ENCODE data around the gene SLC39A5. TPM values are rescaled to one million over a fixed set of nuclear protein-coding genes. Genes with fewer than 3 reads are reported as not detected.
A peak's percentile ranks its signal among the peaks of the same experiment; 100 is the strongest.
"Not testable (repeated sequence)": the region's sequence is repeated elsewhere in the genome, so short reads cannot be mapped to it uniquely, and the experiment has no call there.

SLC39A5 gene
- total and polyA plus RNA-seq, 8 donors, result 0.15 to 450 (median 8.0) TPM; not detected in 3

DNA sequence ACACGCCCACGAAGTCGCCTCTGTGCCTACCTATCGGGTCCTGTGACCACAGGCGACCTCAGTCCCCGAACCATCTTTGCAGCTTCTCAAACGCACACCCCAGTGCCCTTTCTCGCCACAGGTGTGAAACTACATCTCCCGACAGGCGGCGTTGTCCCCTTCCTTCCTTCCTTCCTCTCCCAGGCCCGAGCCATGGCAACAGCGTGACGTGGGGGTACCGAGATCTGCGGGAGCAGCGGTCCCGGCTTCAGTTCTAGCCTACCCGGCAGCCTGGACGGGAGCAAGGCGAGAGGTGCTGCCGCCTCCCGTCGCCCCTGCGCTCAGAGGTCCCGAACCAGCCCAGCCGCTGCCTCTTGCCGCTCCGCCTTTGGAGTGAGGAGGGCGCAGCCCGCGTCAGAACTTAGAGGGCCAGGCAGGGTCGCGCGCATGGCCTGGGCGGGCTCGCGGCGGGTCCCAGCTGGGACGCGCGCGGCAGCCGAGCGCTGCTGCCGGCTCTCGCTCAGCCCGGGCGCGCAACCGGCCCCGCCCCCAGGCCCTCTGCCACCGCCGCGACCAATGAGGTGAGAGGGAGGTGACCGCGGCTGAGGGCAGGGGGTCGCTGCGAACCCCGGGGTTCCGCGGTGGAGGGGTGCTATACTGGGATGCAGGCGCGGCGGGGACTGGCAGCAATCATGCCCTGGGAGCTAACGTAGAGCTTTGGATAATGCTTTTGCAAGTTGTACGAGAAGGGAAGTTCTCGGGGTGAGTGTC is 37.0 kb downstream of the SLC39A5 start, which contains the start of gene COQ10A:
TSS of gene COQ10A (plus strand) at position 250 of the 750 bp plus-strand sequence. CDS start at position 427, 177 bp downstream.
- Histone ChIP-seq H3K27ac (peak within 1 kb of the TSS; percentile 88 to 98 (median 95)), H3K27me3 (no peaks in the 10 kb centered on the region)
- 0 to 1% (median 0%) methylated on average over 19 to 68 of the region's 68 CpGs for WGBS, 5 donors

DNA sequence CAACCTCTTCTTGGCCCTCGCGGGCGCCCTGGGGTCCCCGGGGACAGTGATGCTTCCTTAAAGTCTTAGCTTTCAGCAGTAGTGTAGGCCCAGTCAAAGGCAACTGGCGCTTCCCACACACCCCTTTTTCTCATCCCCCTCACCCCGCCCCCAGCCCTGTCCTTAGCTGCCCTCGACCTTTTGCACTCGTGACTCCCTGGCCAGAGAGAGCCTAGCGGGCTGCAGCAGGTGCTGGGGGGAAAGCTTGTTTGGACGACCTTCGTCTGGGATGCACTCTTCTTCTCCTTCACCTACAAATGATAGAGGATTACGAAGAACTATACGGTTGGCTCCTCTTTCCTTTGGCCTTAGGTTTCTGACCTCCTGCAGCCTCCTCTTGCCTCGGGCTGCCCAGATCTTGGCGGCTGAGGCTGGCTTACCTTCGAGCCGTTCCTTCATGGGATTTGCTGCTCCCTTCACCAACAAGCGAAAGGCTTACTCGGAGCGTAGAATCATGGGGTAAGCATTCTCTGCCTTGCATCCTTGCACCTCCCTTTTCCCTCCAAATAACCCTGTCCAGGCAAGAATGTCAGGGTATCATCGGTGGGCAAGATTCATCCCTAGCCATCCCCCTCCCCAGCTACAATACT is 37.7 kb downstream of the SLC39A5 start:
- no peaks in the 10 kb centered on the region for H3K9me3 ChIP-seq
- WGBS, 5 donors, result 20 to 29% (median 24%) methylated on average over 20 to 21 of the region's 21 CpGs
- no peaks in the 10 kb centered on the region for H3K27me3 ChIP-seq
- TF ChIP-seq, protein P1, sequence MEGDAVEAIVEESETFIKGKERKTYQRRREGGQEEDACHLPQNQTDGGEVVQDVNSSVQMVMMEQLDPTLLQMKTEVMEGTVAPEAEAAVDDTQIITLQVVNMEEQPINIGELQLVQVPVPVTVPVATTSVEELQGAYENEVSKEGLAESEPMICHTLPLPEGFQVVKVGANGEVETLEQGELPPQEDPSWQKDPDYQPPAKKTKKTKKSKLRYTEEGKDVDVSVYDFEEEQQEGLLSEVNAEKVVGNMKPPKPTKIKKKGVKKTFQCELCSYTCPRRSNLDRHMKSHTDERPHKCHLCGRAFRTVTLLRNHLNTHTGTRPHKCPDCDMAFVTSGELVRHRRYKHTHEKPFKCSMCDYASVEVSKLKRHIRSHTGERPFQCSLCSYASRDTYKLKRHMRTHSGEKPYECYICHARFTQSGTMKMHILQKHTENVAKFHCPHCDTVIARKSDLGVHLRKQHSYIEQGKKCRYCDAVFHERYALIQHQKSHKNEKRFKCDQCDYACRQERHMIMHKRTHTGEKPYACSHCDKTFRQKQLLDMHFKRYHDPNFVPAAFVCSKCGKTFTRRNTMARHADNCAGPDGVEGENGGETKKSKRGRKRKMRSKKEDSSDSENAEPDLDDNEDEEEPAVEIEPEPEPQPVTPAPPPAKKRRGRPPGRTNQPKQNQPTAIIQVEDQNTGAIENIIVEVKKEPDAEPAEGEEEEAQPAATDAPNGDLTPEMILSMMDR (IDR thresholded peaks at IDR 0.05), result no peak
- TF ChIP-seq POLR2A (IDR thresholded peaks at IDR 0.05), result no peak
- no peak for TF ChIP-seq POLR2AphosphoS5 (IDR thresholded peaks at IDR 0.05)
- no peak for TF ChIP-seq EP300 (IDR thresholded peaks at IDR 0.05)
- intact Hi-C loops (cut with DNase I; ENCODE audit: low total_unique reads), result no loop called here
- H3K4me3 ChIP-seq, result peak overlapping the region; percentile 70 to 83 (median 78)
- peaks cover 10 to 33% (median 20%) of the 10 kb centered on the region in 4 donors for H3K4me1 ChIP-seq
- DNase-seq, result no peak
- H3K36me3 ChIP-seq, result peaks cover 15 to 40% (median 34%) of the 10 kb centered on the region in 4 donors
- peak overlapping the region; percentile 88 to 98 (median 95) for H3K27ac ChIP-seq

More for the DNA sequence above, 37.0 kb downstream of the SLC39A5 start, which contains the start of gene COQ10A:
- intact Hi-C loops (cut with DNase I; ENCODE audit: low total_unique reads), result no loop called here
- Histone ChIP-seq H3K4me3 (peak within 1 kb of the TSS; percentile 70 to 83 (median 78)), H3K9me3 (no peaks in the 10 kb centered on the region), H3K36me3 (peaks cover 8 to 33% (median 27%) of the 10 kb centered on the region in 4 donors), H3K4me1 (peaks cover 10 to 33% (median 20%) of the 10 kb centered on the region in 4 donors)
- peak; percentile 79 to 93 (median 90) for TF ChIP-seq POLR2AphosphoS5 (IDR thresholded peaks at IDR 0.05)
- TF ChIP-seq EP300 (IDR thresholded peaks at IDR 0.05), result no peak
- peak in 1 of 4 donors; percentile 76 for TF ChIP-seq POLR2A (IDR thresholded peaks at IDR 0.05)
- TF ChIP-seq, protein P1 (IDR thresholded peaks at IDR 0.05), result peak in 5 of 7 experiments; percentile 58 to 75 (median 71)
- peak; percentile 91 to 96 for DNase-seq

DNA sequence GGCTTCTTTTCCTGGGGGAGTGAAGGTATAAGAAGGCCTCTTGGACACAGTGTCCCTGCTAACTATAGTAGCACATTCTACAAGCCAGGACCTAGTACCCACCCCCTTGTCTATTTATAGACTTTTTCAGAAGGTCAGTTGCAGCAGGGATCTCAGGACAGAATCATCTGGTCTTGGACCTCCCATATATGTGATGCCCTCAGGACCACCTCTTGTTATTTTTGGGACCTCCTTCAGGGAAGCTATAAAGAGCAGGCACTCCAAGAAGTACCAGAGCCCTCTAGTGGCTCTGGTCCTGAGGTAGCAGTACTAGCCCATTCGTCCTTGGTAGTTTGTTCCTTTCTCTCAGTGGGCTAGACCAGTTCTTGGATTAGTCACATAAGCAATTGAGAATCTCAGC is 41.2 kb downstream of the SLC39A5 start:
- peak overlapping the region in 1 of 5 donors; percentile 54 for H3K27ac ChIP-seq
- H3K4me1 ChIP-seq, result peaks cover 10 to 28% (median 15%) of the 10 kb centered on the region in 4 donors
- peaks cover 50 to 75% (median 68%) of the 10 kb centered on the region in 4 donors for H3K36me3 ChIP-seq
- no peaks in the 10 kb centered on the region for H3K9me3 ChIP-seq
- WGBS, 5 donors, result 9 to 20% (median 10%) methylated on average over 1 of the region's 1 CpG
- no peak overlapping the region for H3K4me3 ChIP-seq
- TF ChIP-seq, protein P1 (IDR thresholded peaks at IDR 0.05), result peak in 3 of 7 experiments; percentile 6 to 11 (median 9)
- TF ChIP-seq POLR2AphosphoS5 (IDR thresholded peaks at IDR 0.05) (peak in 1 of 3 donors; percentile 10), EP300 (IDR thresholded peaks at IDR 0.05) (no peak)
- peak in 1 of 2 donors; percentile 47 for DNase-seq
- H3K27me3 ChIP-seq, result no peaks in the 10 kb centered on the region
- intact Hi-C loops (cut with DNase I; ENCODE audit: low total_unique reads), result no loop called here

DNA sequence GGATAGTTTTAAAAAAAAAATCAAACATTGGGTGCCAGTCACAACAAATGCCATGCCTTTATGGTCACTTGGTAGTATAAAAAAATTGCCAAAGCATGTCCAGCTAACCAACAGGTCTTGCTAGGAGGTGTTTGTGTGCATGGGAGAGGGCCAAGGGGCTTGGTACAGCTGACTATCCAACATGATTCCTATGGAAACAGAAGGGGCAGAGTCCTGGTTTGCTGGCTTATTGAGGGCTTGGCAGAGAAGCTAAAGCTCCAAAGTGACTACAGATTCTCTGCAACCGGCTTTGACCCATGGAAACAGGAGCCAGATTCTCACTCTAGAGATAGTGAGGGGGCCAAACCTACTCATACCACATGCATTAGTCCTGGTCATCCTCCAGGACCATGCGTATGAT is 42.6 kb downstream of the SLC39A5 start:
- peaks cover 51 to 89% (median 83%) of the 10 kb centered on the region in 4 donors for H3K36me3 ChIP-seq
- H3K27ac ChIP-seq; H3K27me3 ChIP-seq; H3K4me3 ChIP-seq; intact Hi-C loops (cut with DNase I; ENCODE audit: low total_unique reads); DNase-seq; H3K9me3 ChIP-seq: not testable (repeated sequence)
- WGBS, 5 donors, result 81 to 91% (median 88%) methylated on average over 2 of the region's 2 CpGs
- peaks cover 3 to 20% (median 7%) of the 10 kb centered on the region in 4 donors for H3K4me1 ChIP-seq
